ENCODE data around the gene SETDB2.

SETDB2 gene

GRCh38 chr13:49538404-49538803 lies 94.3 kb downstream of the SETDB2 start:
- DNase-seq = no peak

DNA sequence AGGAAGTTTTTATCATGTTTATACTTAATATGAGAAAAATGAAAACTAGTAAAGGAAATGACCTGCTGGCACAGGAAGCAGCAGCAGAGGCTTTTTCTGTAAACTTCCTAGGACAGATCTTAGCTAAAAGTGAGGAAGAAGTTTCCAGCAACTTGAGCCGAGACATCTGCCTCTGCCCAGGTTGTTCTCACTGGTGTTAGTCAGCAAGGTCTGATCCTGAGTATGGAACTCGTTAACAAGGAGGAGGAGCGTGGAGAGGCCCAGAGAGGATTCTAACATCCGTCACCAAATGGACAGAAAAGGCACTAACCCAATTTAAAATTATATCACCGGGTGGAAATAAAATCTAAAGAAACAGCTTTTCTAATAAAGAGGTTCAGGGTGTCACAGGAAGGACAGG lies 95.2 kb downstream of the SETDB2 start:
- no peak for DNase-seq

GRCh38 chr13:49539746-49540145 lies 95.7 kb downstream of the SETDB2 start:
- DNase-seq = no peak

GRCh38 chr13:49540552-49540951 lies 96.5 kb downstream of the SETDB2 start:
- DNase-seq = peak in 1 of 2 donors; percentile 31

- DNase-seq = no peak
Observed at GRCh38 chr13:49543656-49544055, 99.6 kb downstream of the SETDB2 start.

Data from activated CD4-positive, alpha-beta T cell treated with anti-CD3 and anti-CD28 coated beads for 4 hours (primary cell).